ENCODE measurements around the gene TAB2. TPM values are rescaled to one million over a fixed set of nuclear protein-coding genes. Genes with fewer than 3 reads are reported as not detected.

Gene TAB2
- total and polyA plus RNA-seq, 2 experiments from 2014 or later, result 19.8 to 59.2 TPM

- no peak for TF ChIP-seq ZNF462 (CRISPR knock-in tag; IDR thresholded peaks at IDR 0.05)
- no peak for TF ChIP-seq EZH2 (IDR thresholded peaks at IDR 0.05; ENCODE audit: low read depth, unreplicated experiment)
- no peak for TF ChIP-seq CREB1 (CRISPR knock-in tag; IDR thresholded peaks at IDR 0.05; ENCODE audit: low read depth)
- no peak for TF ChIP-seq CTCF (conservative IDR thresholded peaks at IDR 0.05; ENCODE audit: low read depth in 2 of 2)
- TF ChIP-seq EZH2phosphoT487 (IDR thresholded peaks at IDR 0.05; ENCODE audit: unreplicated experiment), result no peak
- no peak for TF ChIP-seq STAT1 (IDR thresholded peaks at IDR 0.05; ENCODE audit: unreplicated experiment)
- no peak for TF ChIP-seq NANOG (IDR thresholded peaks at IDR 0.05; ENCODE audit: borderline replicate concordance)
- TF ChIP-seq POLR2AphosphoS5 (IDR thresholded peaks at IDR 0.05; ENCODE audit: low read depth), result no peak
- TF ChIP-seq JUNB (IDR thresholded peaks at IDR 0.05; ENCODE audit: unreplicated experiment), result no peak
- TF ChIP-seq ETS1 (IDR thresholded peaks at IDR 0.05), result no peak
Observed at GRCh38 chr6:149313070-149313469, 4.4 kb upstream of the TAB2 start (continued).
